HEK293 (cell line): ENCODE data around the gene FAM117B.

Experiments used
- CTCF ChIA-PET: fragments of 350-600 bp; formaldehyde crosslinking; extraction: SDS; loops from one replicate; lab custom pipeline; 2021; ENCODE audit warnings: antibody characterized with exemption; lab: Yijun Ruan, JAX
- POLR2A ChIA-PET: fragments of 300-600 bp; formaldehyde crosslinking; extraction: SDS; loops from one replicate; lab custom pipeline; 2020; ENCODE audit warnings: antibody characterized with exemption, inconsistent platforms; lab: Yijun Ruan, JAX
- H3K27ac ChIP-seq: fragments of 200-500 bp; sonication (Bioruptor generic); 2 replicates; pipeline ENCODE4 v1.5.1; 2014; ENCODE audit warnings: low read depth, low read length, control low read depth, inconsistent platforms; ENCODE audit errors: extremely low read depth
- H3K36me3 ChIP-seq, 2 experiments: fragments of 200-500 bp in 1 of 2; sonication (Bioruptor generic) in 1 of 2; 1 replicate in 1 of 2; 2 replicates in 1 of 2; pipeline ENCODE4 v1.5.1; 2014 to 2017; ENCODE audit warnings: inconsistent platforms in 2 of 2, low read length in 2 of 2; ENCODE audit not compliant: control insufficient read depth in 2 of 2, insufficient read depth in 1 of 2
- H3K4me1 ChIP-seq: fragments of 200-500 bp; sonication (Bioruptor generic); 2 replicates; pipeline ENCODE4 v1.5.1; 2014; ENCODE audit warnings: mild to moderate bottlenecking, low read length, inconsistent platforms; ENCODE audit not compliant: control insufficient read depth, insufficient read depth
- H3K4me3 ChIP-seq: 2 replicates; pipeline ENCODE4 v1.5.1; 2011; ENCODE audit warnings: low read depth, mild to moderate bottlenecking, control low read depth, low read length, moderate library complexity
- H3K9me3 ChIP-seq: fragments of 200-500 bp; sonication (Bioruptor generic); 2 replicates; pipeline ENCODE4 v1.5.1; 2014; ENCODE audit warnings: low read depth, low read length, inconsistent platforms; ENCODE audit not compliant: control insufficient read depth, insufficient read depth
- GLI4 ChIP-seq: fragments of 450-650 bp; formaldehyde crosslinking; IDR thresholded peaks from 2 replicates; pipeline ENCODE4 v1.5.1; 2016; ENCODE audit warnings: missing biosample characterization, missing genetic modification characterization
- HOXC10 ChIP-seq: sonication (generic); formaldehyde crosslinking; IDR thresholded peaks from 2 replicates; pipeline ENCODE4 v1.8.1; 2023; ENCODE audit warnings: mild to moderate bottlenecking, missing genetic modification reagents
- MEIS1 ChIP-seq: sonication (generic); formaldehyde crosslinking; IDR thresholded peaks from 2 replicates; pipeline ENCODE4 v1.8.1; 2022; ENCODE audit warnings: missing genetic modification reagents, mild to moderate bottlenecking, borderline replicate concordance
- MYNN ChIP-seq: fragments of 450-650 bp; formaldehyde crosslinking; IDR thresholded peaks from 2 replicates; pipeline ENCODE4 v1.5.1; 2016; ENCODE audit warnings: missing biosample characterization, missing genetic modification characterization, borderline replicate concordance
- SETDB1 ChIP-seq: IDR thresholded peaks from one replicate; pipeline ENCODE4 v1.6.1; 2017; ENCODE audit warnings: mild to moderate bottlenecking, low read length, moderate library complexity, mixed read lengths; ENCODE audit not compliant: insufficient read length
- SP3 ChIP-seq: fragments of 450-650 bp; formaldehyde crosslinking; IDR thresholded peaks from 2 replicates; pipeline ENCODE4 v1.5.1; 2016; ENCODE audit warnings: missing biosample characterization, missing genetic modification characterization
- SP7 ChIP-seq: fragments of 450-650 bp; formaldehyde crosslinking; IDR thresholded peaks from 2 replicates; pipeline ENCODE4 v1.5.1; 2016; ENCODE audit warnings: missing biosample characterization, missing genetic modification characterization
- YY1 ChIP-seq: fragments of 450-650 bp; formaldehyde crosslinking; IDR thresholded peaks from 2 replicates; pipeline ENCODE4 v1.5.1; 2018; ENCODE audit warnings: missing biosample characterization, missing genetic modification characterization
- ZIC2 ChIP-seq: fragments of 450-650 bp; formaldehyde crosslinking; IDR thresholded peaks from 2 replicates; pipeline ENCODE4 v1.5.1; 2016; ENCODE audit warnings: missing biosample characterization, missing genetic modification characterization
- ZNF112 ChIP-seq: fragments of 450-650 bp; formaldehyde crosslinking; IDR thresholded peaks from 2 replicates; pipeline ENCODE4 v1.5.0; 2017; ENCODE audit warnings: missing biosample characterization, missing genetic modification characterization
- ZNF248 ChIP-seq: fragments of 450-650 bp; formaldehyde crosslinking; IDR thresholded peaks from 2 replicates; pipeline ENCODE4 v1.5.1; 2017; ENCODE audit warnings: missing biosample characterization, missing genetic modification characterization
- ZNF350 ChIP-seq: fragments of 450-650 bp; formaldehyde crosslinking; IDR thresholded peaks from 2 replicates; pipeline ENCODE4 v1.5.0; 2017; ENCODE audit warnings: missing biosample characterization, mild to moderate bottlenecking, missing genetic modification characterization
- ZNF548 ChIP-seq: fragments of 450-650 bp; formaldehyde crosslinking; IDR thresholded peaks from 2 replicates; pipeline ENCODE4 v1.5.1; 2016; ENCODE audit warnings: missing biosample characterization, missing genetic modification characterization
- ZNF660 ChIP-seq: fragments of 450-650 bp; IDR thresholded peaks from 2 replicates; pipeline ENCODE4 v1.5.1; 2018; ENCODE audit warnings: missing biosample characterization, mild to moderate bottlenecking, missing genetic modification characterization
- TF ChIP-seq, protein P1 (sequence below): fragments of 450-650 bp; formaldehyde crosslinking; IDR thresholded peaks from 2 replicates; pipeline ENCODE4 v1.5.1; 2016; ENCODE audit warnings: missing biosample characterization, missing genetic modification characterization
- TF ChIP-seq, protein P2 (sequence below): fragments of 450-650 bp; formaldehyde crosslinking; IDR thresholded peaks from 2 replicates; pipeline ENCODE4 v1.5.1; 2016; ENCODE audit warnings: missing biosample characterization, missing genetic modification characterization
- TF ChIP-seq, protein P3 (sequence below): fragments of 450-650 bp; formaldehyde crosslinking; conservative IDR thresholded peaks from 2 replicates; pipeline ENCODE4 v1.5.1; 2016; ENCODE audit warnings: low read depth, missing biosample characterization, missing genetic modification characterization
- TF ChIP-seq, protein P4 (sequence below): fragments of 450-650 bp; formaldehyde crosslinking; IDR thresholded peaks from 2 replicates; pipeline ENCODE4 v1.5.1; 2017; ENCODE audit warnings: missing biosample characterization, missing genetic modification characterization
- TF ChIP-seq, protein P5 (sequence below): fragments of 450-650 bp; formaldehyde crosslinking; conservative IDR thresholded peaks from 2 replicates; pipeline ENCODE4 v1.5.1; 2016; ENCODE audit warnings: low read depth, missing biosample characterization, missing genetic modification characterization

FAM117B gene

DNA sequence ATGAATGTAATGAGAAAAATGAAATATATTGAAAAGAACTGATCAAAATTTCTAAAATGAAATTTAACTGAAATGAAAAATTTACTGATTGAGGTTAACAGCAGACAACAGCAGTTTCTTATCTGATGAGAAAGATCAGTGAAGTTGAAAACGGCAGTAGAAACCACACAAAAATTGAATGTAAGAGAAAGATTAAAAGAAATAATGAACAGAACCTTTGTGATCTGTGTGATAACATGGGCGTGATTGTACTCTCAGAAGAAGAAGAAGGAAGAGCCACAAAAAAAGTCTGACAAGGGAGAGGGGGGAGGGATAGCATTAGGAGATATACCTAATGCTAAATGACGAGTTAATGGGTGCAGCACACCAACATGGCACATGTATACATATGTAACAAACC, 45.2 kb downstream of the FAM117B start:
- H3K27ac ChIP-seq: no peak overlapping the region

DNA sequence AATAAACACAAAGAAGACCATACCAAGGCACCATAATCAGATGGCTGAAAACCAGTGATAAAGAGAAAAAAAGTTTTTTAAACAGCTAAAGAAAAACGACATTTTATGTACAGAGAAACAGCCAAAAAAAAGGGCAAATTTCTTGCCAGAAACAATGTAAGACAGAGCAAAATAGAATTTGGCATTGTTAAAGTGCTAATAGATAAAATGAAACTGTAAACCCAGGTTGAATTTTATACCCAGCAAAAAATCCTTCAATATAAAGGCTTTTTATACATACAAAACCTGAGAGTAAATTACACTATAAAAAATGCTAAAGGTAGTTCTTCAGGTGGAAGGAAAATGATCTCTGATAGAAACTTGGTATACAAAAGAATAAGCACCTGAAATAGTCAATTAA, 45.7 kb downstream of the FAM117B start:
- Histone ChIP-seq H3K9me3 (no peaks in the 10 kb centered on the region), H3K27ac (no peak overlapping the region), H3K4me1 (no peaks in the 10 kb centered on the region), H3K36me3 (no peaks in the 10 kb centered on the region), H3K4me3 (no peak overlapping the region)
- ChIA-PET POLR2A (no interaction called here), CTCF (interaction anchor here (0.6 kb wide), 2 partner anchors 20 to 502 kb away, joined by 3 read pairs; no protein-coding TSS in a partner anchor)
- TF ChIP-seq SETDB1 (peak; percentile 24), SP7 (tag by site-specific recombination) (no peak)

More for the DNA sequence above, 45.2 kb downstream of the FAM117B start:
- POLR2A ChIA-PET: no interaction called here
- Histone ChIP-seq H3K4me3 (no peak overlapping the region), H3K36me3 (no peaks in the 10 kb centered on the region), H3K9me3 (no peaks in the 10 kb centered on the region), H3K4me1 (no peaks in the 10 kb centered on the region)
- CTCF ChIA-PET: interaction anchor here (0.6 kb wide), 1 partner anchor 501 kb away, joined by 3 read pairs; no protein-coding TSS in a partner anchor
- TF ChIP-seq GLI4: no peak
- TF ChIP-seq ZIC2: no peak
- TF ChIP-seq, protein P1, sequence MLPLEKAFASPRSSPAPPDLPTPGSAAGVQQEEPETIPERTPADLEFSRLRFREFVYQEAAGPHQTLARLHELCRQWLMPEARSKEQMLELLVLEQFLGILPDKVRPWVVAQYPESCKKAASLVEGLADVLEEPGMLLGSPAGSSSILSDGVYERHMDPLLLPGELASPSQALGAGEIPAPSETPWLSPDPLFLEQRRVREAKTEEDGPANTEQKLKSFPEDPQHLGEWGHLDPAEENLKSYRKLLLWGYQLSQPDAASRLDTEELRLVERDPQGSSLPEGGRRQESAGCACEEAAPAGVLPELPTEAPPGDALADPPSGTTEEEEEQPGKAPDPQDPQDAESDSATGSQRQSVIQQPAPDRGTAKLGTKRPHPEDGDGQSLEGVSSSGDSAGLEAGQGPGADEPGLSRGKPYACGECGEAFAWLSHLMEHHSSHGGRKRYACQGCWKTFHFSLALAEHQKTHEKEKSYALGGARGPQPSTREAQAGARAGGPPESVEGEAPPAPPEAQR (tag by site-specific recombination): no peak
- TF ChIP-seq YY1: no peak
- TF ChIP-seq MEIS1 (CRISPR knock-in tag): no peak
- TF ChIP-seq ZNF660 (tag by site-specific recombination): no peak
- TF ChIP-seq, protein P2, sequence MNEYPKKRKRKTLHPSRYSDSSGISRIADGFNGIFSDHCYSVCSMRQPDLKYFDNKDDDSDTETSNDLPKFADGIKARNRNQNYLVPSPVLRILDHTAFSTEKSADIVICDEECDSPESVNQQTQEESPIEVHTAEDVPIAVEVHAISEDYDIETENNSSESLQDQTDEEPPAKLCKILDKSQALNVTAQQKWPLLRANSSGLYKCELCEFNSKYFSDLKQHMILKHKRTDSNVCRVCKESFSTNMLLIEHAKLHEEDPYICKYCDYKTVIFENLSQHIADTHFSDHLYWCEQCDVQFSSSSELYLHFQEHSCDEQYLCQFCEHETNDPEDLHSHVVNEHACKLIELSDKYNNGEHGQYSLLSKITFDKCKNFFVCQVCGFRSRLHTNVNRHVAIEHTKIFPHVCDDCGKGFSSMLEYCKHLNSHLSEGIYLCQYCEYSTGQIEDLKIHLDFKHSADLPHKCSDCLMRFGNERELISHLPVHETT (tag by site-specific recombination): no peak
- TF ChIP-seq HOXC10 (CRISPR knock-in tag): no peak
- no peak for TF ChIP-seq ZNF548 (tag by site-specific recombination)
- no peak for TF ChIP-seq ZNF248 (tag by site-specific recombination)
- TF ChIP-seq, protein P3, sequence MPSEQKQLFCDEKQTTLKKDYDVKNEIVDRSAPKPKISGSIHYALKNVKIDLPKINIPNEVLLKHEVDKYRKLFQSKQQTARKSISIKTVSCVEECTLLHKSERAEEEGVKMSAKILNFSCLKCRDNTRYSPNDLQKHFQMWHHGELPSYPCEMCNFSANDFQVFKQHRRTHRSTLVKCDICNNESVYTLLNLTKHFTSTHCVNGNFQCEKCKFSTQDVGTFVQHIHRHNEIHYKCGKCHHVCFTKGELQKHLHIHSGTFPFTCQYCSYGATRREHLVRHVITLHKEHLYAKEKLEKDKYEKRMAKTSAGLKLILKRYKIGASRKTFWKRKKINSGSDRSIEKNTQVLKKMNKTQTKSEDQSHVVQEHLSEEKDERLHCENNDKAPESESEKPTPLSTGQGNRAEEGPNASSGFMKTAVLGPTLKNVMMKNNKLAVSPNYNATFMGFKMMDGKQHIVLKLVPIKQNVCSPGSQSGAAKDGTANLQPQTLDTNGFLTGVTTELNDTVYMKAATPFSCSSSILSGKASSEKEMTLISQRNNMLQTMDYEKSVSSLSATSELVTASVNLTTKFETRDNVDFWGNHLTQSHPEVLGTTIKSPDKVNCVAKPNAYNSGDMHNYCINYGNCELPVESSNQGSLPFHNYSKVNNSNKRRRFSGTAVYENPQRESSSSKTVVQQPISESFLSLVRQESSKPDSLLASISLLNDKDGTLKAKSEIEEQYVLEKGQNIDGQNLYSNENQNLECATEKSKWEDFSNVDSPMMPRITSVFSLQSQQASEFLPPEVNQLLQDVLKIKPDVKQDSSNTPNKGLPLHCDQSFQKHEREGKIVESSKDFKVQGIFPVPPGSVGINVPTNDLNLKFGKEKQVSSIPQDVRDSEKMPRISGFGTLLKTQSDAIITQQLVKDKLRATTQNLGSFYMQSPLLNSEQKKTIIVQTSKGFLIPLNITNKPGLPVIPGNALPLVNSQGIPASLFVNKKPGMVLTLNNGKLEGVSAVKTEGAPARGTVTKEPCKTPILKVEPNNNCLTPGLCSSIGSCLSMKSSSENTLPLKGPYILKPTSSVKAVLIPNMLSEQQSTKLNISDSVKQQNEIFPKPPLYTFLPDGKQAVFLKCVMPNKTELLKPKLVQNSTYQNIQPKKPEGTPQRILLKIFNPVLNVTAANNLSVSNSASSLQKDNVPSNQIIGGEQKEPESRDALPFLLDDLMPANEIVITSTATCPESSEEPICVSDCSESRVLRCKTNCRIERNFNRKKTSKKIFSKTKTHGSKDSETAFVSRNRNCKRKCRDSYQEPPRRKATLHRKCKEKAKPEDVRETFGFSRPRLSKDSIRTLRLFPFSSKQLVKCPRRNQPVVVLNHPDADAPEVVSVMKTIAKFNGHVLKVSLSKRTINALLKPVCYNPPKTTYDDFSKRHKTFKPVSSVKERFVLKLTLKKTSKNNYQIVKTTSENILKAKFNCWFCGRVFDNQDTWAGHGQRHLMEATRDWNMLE (tag by site-specific recombination): no peak

DNA sequence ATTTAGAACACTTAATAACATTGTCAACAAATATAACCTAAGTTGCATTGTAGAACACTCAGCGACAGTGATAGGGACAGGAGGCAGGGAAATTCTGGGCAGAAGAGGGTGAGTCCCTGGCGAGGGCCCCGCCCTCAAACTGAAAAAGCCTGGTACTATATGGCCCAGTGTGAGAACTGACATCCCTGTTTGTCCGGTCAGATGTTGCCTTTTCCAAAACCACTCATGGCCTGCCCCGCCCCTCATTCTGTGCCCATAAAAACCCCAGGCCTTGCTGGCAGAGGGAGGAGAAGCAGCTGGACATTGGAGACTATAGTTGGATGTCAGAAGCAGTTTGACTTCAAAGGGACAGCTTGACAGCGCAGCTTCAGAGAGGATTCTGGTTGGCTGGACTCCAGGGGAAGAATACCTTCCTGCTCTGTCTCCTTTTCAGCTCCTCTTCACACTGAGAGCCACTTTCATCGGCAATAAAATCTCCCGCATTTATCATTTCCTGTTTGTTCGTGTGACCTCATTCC, 47.0 kb downstream of the FAM117B start:
- Histone ChIP-seq H3K4me3 (no peak overlapping the region), H3K36me3 (no peaks in the 10 kb centered on the region), H3K27ac (no peak overlapping the region), H3K4me1 (no peaks in the 10 kb centered on the region), H3K9me3 (no peaks in the 10 kb centered on the region)
- POLR2A ChIA-PET: no interaction called here
- TF ChIP-seq MYNN (no peak), ZNF112 (tag by site-specific recombination) (no peak), ZNF350 (tag by site-specific recombination) (no peak), SP3 (tag by site-specific recombination) (no peak)
- TF ChIP-seq, protein P4, sequence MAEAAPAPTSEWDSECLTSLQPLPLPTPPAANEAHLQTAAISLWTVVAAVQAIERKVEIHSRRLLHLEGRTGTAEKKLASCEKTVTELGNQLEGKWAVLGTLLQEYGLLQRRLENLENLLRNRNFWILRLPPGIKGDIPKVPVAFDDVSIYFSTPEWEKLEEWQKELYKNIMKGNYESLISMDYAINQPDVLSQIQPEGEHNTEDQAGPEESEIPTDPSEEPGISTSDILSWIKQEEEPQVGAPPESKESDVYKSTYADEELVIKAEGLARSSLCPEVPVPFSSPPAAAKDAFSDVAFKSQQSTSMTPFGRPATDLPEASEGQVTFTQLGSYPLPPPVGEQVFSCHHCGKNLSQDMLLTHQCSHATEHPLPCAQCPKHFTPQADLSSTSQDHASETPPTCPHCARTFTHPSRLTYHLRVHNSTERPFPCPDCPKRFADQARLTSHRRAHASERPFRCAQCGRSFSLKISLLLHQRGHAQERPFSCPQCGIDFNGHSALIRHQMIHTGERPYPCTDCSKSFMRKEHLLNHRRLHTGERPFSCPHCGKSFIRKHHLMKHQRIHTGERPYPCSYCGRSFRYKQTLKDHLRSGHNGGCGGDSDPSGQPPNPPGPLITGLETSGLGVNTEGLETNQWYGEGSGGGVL (tag by site-specific recombination): no peak
- TF ChIP-seq, protein P5, sequence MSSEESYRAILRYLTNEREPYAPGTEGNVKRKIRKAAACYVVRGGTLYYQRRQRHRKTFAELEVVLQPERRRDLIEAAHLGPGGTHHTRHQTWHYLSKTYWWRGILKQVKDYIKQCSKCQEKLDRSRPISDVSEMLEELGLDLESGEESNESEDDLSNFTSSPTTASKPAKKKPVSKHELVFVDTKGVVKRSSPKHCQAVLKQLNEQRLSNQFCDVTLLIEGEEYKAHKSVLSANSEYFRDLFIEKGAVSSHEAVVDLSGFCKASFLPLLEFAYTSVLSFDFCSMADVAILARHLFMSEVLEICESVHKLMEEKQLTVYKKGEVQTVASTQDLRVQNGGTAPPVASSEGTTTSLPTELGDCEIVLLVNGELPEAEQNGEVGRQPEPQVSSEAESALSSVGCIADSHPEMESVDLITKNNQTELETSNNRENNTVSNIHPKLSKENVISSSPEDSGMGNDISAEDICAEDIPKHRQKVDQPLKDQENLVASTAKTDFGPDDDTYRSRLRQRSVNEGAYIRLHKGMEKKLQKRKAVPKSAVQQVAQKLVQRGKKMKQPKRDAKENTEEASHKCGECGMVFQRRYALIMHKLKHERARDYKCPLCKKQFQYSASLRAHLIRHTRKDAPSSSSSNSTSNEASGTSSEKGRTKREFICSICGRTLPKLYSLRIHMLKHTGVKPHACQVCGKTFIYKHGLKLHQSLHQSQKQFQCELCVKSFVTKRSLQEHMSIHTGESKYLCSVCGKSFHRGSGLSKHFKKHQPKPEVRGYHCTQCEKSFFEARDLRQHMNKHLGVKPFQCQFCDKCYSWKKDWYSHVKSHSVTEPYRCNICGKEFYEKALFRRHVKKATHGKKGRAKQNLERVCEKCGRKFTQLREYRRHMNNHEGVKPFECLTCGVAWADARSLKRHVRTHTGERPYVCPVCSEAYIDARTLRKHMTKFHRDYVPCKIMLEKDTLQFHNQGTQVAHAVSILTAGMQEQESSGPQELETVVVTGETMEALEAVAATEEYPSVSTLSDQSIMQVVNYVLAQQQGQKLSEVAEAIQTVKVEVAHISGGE: no peak
- CTCF ChIA-PET: no interaction called here
